Fibroblast of skin of scalp (primary cell): Measurements from ENCODE around the gene SLC35F4.
"Not testable (repeated sequence)": the region's sequence is repeated elsewhere in the genome, so short reads cannot be mapped to it uniquely, and the experiment has no call there.

Source experiments
- DNase-seq: peaks from one replicate; pipeline ENCODE4 v3.0.0-alpha.2; 2013

The SLC35F4 gene

GRCh38 chr14:57722141-57722540, 143.8 kb downstream of the SLC35F4 start:
- DNase-seq, result not testable (repeated sequence)

GRCh38 chr14:57714487-57714931, 151.4 kb downstream of the SLC35F4 start:
- no peak for DNase-seq

DNA sequence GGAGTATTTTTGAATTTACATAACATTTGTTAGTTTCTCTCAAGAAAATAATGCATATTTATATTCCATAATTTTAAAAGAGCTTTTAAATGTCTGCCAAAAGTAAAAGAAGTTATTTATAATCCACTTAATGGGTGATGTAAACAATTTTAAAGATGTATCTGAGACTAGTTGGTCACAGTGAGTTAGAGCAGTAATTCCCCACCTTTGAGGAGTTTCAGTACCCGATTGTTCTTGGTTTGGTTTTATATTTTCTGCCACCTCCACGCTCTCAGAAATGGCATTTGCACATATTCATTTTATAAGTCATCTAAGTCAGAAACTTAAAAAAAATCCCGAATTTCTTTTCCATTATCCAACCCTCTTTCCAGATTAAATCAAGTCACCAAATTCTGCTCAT, 153.2 kb downstream of the SLC35F4 start:
- no peak for DNase-seq

DNA sequence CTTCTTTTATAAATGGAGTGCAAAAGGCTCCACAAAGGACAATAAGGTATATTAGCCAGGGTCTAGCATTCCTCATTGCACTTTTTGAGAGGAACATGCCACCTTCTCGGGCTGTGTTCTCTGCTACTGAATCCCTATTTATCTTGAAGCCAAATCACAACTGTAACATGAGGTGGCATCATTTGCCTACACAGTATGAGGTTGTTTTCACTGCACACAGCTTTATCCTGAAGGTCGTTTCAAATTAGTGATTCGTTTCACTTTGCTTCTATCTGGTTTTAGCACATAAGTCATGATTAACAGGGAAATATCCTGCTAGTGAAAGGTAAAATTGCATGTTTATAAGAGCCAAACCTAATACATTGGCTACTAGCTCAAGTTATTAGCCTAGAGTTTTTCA, 153.8 kb downstream of the SLC35F4 start:
- no peak for DNase-seq

DNA sequence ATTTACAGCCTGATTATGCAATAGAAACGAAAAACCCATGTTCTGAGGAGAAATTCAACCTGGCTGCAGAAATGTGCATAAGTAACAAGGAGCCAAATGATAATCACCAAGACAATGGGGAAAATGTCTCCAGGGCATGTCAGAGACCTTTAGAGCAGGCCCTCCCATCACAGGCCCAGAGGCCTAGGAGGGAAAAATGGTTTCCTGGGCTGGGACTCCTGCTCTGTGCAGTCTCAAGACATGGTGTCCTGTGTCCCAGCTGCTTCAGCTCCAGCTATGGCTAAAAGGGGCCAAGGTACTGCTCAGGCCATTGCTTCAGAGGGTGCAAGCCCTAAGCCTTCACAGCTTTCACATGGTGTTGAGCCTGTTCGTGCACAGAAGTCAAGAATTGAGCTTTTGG, 156.0 kb downstream of the SLC35F4 start:
- DNase-seq, result no peak

- not testable (repeated sequence) for DNase-seq
Measured at GRCh38 chr14:57709086-57709485, 156.8 kb downstream of the SLC35F4 start.

DNA sequence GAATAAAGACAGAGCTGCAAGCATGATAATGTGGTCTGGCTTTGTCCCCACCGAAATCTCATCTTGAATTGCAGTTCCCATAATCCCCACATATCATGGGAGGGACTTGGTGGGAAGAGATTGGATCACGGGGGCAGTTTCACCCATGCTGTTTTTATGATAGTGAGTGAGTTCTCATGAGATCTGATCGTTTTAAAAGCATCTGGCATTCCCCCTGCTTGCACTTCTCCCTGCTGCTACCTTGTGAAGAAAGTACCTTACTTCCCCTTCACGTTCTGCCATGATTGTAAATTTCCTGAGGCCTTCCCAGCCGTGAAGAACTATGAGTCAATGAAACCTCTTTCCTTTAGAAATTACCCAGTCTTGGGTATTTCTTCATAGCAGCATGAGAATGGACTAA, 158.7 kb downstream of the SLC35F4 start:
- DNase-seq, result no peak

GRCh38 chr14:57704763-57705162, 161.1 kb downstream of the SLC35F4 start:
- DNase-seq, result no peak

- no peak for DNase-seq
Measured at GRCh38 chr14:57699947-57700346, 165.9 kb downstream of the SLC35F4 start.

DNA sequence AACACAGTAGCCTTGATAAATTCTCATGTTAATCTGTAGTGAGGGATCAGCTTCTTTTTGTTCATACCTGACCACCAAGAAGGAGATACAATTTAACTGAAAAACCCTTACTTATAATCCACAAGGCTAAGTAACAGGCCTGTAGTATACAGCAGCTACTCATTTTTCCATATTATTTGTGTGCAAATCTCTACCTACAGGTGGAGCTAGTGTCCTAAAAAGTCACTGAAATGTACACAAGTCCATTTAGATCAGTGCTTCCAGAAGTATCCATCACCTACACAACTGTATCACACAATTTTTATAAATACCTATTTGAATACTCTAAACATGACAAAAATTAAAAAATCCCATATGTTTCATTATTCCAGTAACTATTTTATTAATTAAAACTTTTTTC, 173.2 kb downstream of the SLC35F4 start:
- DNase-seq, result peak; percentile 60

DNA sequence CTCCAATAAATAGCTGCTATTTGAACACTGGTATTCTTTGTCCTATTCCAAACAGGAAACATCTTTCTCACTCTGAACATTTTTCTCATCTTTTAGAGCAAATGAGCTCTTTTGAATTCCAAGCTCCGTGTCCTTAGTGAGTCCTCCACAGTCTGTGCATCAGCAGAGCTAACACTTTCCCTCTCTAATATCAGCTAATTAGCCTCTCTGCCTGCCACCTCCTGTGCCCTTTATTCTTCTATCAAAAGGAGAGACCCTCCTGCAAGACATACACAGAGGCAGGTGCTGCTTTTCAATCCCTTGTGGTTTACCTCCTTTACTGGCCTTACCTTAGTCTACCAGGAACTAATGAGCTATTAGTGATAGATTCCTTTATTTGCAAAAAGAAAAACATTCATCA, 178.5 kb downstream of the SLC35F4 start:
- DNase-seq, result no peak

DNA sequence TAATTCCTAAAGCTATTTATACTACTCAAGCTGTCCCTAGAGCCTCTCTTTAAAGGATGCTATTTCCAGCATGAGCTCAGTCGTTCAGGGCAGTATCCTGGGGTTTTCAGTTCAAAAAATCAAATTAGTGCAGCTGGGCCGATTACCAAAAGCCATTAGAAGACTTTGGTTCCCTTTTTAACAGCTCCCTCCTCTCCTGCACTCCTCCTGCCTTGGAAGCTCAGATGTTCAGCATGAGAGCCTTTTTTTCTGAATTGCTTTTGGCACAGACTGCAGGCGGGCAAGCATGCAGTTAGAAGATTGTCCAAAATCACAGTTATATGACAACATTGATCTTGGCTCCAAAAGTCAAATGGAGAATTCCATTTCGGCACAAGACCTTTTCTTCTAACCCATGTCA, 179.6 kb downstream of the SLC35F4 start:
- DNase-seq, result no peak

DNA sequence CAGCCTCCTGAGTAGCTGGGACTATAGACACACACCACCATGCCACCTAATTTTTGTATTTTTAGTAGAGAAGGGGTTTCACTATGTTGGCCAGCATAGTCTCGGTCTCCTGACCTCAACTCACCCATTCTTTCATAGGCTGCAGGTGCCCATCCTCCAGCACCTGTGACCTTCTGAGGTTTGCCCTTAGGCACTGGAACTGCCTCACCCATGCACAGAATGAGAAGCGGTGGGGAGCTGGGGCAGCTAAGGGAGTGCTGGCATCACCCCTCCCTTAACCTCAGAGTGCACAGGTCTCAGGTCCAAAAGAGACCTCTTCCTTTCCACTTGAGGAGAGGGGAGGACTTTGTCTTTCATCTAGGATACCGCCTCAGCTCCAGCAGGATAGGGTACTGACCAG, 194.9 kb downstream of the SLC35F4 start:
- DNase-seq, result no peak

DNA sequence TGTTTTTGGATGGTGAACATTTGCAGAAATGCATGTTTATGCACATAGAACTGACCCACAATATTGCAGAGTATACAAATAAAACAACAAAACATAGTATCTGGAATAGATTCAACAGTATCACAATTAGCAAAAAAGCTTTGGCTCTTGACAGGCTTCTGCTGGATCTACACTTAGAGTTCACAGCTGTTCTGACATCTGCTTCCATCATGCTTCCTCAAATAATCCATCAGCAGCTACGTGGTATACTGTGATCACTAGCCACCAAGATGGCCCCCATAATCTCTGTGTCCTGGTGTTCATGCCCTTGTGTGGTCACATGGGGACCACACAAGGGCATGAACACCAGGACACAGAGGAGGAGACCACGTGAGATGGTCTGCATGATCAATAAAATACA, 205.7 kb downstream of the SLC35F4 start:
- no peak for DNase-seq

- no peak for DNase-seq
Measured at GRCh38 chr14:57659052-57659451, 206.8 kb downstream of the SLC35F4 start.

DNA sequence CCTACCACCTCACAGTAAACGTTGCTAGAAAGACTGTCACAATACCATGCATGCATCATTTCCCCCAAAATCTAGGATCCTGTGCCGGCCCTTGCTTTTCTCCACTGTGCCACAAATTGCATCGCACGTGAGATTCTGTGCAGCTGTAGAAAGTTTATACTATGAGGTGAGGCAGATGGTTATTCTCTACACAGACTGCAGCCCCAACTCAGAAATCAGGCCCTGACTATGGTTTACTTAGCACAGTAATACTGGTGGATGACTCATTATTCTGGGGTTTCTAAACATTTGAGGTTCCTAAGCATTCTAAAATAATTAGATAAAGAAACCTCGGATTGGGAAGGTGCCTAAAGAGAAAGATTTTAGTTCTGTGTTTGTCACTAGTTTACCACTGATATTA, 208.4 kb downstream of the SLC35F4 start:
- DNase-seq, result peak; percentile 14

- DNase-seq, result no peak
Measured at GRCh38 chr14:57656853-57657252, 209.0 kb downstream of the SLC35F4 start.

- DNase-seq, result no peak
Measured at GRCh38 chr14:57652769-57653168, 213.1 kb downstream of the SLC35F4 start.

GRCh38 chr14:57641776-57642175, 224.1 kb downstream of the SLC35F4 start:
- DNase-seq, result no peak

DNA sequence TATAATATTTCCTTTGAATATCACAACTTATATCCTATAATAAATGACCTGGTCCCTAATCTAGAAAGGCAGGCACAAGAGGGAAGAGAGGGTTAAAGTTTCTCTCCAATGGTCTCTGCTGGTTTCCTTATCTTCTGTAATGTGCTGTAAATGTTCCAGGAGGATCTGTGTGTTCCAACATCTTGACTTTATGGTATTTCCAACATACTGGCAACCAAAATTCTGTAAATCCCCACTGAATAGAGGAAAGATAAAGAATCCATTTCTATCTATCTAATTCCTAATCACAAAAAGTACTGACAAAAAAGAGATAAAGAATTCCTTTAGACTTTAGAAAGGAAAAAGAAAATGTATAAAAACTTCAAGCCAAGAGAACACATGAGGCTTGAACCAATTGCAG, 225.9 kb downstream of the SLC35F4 start:
- DNase-seq, result no peak

- DNase-seq, result no peak
Measured at GRCh38 chr14:57637901-57638300, 228.0 kb downstream of the SLC35F4 start.

DNA sequence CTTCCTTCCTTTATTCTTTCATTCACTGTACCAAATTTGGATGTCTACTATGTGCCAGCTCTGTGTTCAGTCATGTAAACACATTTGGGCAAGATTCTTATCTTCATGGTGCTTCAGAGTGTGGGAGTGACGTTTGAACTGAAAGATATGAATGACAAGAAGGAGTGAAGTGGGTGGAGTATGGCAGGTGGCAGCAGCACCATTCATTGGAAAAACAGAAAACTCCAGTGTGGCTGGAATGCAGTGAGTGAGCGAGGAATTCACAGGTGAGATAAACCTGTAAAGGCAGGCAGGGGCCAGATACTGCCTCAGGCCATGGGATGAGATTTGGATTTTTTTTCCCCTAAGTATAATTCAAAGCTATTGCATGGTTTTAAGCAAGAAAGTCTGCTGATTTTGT, 231.6 kb downstream of the SLC35F4 start:
- DNase-seq, result no peak

DNA sequence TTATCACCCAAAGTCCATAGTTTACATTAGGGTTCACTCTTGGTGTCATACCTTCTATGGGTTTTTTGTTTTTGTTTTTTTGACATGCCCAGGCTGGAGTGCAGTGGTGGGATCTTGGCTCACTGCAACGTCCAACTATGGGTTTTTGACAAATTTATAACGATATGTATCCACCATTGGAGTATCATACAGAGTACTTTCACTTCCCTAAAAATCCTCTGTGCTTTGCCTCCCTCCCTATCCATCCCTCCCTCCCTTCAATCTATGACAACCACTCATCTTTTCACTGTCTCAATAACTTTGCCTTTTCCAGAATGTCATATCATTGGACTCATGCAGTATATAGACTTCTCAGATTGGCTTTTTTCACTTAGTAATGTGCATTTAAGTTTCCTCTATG, 233.2 kb downstream of the SLC35F4 start:
- no peak for DNase-seq

GRCh38 chr14:57617510-57617909, 248.4 kb downstream of the SLC35F4 start:
- no peak for DNase-seq

DNA sequence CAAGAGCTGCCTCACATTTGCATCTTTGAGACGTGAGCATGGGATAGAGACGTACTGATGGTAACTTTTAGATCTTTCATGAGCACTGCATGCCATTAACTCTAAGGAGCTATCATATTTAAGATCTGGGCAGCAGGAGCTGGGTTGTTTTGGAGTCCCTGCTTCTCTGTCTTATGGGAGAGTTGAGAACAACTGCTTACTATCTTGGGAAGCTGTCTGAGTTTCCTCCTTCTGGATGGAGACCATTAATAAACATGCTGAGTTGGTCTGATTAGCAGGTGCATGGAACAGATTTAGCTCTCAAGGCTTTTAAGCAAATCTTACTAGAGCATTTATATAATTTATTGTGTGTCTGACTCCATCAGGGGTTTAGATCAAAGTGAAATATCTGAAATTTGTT, 252.9 kb downstream of the SLC35F4 start:
- DNase-seq, result no peak

DNA sequence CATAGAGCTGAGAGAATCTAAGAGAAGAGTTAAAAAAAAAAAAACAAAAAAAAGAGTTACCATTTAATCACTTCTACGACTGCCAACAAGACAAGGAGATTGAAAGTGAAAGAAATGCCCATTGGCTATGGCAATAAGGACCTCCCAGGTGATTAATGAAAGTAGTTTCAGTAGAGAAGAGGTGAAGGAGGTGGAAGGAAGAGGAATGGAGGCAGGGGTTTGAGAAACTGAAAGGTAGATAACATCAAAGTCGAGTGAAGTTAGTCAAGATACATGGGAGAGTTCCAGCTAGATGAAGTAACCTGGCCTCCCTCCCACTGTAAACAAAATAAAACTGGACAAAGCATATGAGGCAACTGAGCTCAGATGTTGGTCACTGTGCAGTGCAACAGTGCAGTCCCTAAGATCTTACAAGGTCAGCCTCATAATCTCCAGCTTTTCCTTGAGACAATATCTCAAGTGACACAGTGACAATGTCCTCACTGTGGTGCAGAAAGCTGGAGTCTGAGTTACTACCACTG, 254.3 kb downstream of the SLC35F4 start:
- no peak for DNase-seq
